AG10803 (cell line): ENCODE measurements around the gene NFATC2IP.
A peak's percentile ranks its signal among the peaks of the same experiment; 100 is the strongest.
"Not testable (repeated sequence)": the region's sequence is repeated elsewhere in the genome, so short reads cannot be mapped to it uniquely, and the experiment has no call there.

Experiments used
- DNase-seq: peaks from one replicate; pipeline ENCODE4 v3.0.0; 2010; ENCODE audit warnings: low read depth
- H3K4me3 ChIP-seq: 2 replicates; pipeline ENCODE4 v1.5.1; 2011; ENCODE audit warnings: mild to moderate bottlenecking, low read length, control low read depth
- TF ChIP-seq, protein P1 (sequence below): conservative IDR thresholded peaks from 2 replicates; pipeline ENCODE4 v1.5.1; 2011; ENCODE audit warnings: mild to moderate bottlenecking, low read length, control low read depth, inconsistent platforms

The NFATC2IP gene

DNA sequence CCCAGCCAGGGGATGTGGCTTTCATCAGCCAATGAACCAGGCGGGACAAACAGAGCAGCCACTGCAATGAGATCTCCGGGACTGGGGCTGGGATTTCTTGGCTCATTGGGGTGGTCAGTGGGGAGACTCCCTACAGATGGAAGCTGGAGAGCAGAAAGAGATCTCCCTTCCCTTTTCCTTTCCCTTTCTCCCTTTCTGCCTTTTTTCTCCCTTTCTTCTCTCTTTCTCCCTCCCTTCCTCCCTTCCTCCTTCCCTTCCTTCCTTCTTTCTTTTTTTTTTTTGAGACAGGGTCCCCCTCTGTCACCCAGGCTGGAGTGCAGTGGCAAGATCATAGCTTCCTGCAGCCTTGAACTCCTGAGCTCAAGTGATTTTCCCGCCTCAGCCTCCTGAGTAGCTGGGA, 48.1 kb downstream of the NFATC2IP start:
- no peak overlapping the region for H3K4me3 ChIP-seq
- TF ChIP-seq, protein P1, sequence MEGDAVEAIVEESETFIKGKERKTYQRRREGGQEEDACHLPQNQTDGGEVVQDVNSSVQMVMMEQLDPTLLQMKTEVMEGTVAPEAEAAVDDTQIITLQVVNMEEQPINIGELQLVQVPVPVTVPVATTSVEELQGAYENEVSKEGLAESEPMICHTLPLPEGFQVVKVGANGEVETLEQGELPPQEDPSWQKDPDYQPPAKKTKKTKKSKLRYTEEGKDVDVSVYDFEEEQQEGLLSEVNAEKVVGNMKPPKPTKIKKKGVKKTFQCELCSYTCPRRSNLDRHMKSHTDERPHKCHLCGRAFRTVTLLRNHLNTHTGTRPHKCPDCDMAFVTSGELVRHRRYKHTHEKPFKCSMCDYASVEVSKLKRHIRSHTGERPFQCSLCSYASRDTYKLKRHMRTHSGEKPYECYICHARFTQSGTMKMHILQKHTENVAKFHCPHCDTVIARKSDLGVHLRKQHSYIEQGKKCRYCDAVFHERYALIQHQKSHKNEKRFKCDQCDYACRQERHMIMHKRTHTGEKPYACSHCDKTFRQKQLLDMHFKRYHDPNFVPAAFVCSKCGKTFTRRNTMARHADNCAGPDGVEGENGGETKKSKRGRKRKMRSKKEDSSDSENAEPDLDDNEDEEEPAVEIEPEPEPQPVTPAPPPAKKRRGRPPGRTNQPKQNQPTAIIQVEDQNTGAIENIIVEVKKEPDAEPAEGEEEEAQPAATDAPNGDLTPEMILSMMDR, result no peak
- DNase-seq, result no peak

DNA sequence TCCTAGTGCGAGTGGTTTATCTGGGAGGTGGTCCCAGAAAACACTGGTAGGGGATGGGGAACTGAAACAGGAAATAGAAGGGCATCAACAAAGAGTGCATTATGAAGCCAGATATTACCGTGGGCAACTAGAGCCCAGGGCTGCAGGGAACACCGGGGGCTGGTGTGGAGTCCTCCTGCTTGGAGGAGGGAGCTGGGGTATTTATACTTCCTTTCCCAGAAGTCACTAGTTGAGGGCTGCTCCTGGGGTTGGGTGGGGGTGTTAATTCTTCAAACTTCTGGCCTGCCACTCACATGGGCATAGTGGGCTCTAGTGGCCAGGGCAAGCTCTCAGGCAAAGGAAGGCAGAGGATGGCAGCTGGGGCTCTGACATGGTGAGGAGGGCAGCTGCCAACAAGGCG, 48.8 kb downstream of the NFATC2IP start:
- no peak overlapping the region for H3K4me3 ChIP-seq
- no peak for DNase-seq
- TF ChIP-seq, protein P1, result no peak

DNA sequence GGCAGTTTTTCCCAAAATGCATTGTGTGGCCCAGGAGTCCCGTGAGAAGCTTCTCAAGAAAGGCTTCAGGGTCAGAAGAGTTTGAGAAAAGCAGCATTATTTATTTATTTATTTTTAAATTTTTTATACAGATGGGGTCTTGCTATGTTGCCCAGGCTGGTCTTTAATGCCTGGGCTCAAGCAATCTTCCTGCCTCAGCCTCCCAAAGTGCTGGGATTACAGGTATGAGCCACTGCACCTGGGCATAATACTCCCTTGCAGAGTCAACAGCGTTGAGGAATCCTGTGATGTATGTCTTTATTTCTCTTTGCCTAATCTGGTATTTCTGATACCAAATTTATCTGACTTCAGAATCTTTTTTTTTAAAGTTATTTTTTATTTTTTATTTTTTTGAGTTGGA, 49.3 kb downstream of the NFATC2IP start:
- DNase-seq, result no peak
- H3K4me3 ChIP-seq, result no peak overlapping the region
- TF ChIP-seq, protein P1, result no peak

DNA sequence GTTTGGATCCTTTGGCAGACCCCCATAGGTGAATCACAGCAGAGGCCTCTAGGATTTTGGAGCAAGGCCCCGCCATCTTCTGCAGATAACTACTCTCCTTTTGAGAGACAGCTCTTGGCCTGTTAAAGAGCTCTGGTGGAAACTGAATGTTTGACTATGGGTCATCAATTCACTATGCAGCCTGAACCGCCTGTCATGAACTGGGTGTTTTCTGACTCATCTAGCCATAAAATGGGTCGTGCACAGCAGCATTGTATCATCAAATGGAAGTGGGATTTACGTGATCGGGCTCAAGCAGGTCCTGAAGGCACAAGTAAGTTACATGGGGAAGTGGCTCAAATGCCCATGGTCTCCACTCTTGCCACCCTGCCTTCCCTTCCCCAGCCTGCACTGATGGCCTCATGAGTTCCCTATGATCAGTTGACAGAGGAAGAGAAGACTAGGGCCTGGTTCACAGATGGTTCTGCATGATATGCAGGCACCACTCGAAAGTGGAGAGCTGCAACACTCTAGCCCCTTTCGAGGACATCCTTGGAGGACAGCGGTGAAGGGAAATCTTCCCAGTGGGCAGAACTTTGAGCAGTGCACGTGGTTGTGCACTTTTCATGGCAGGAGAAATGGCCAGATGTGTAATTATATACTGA, 53.9 kb downstream of the NFATC2IP start:
- DNase-seq, result peak; percentile 25
- H3K4me3 ChIP-seq, result not testable (repeated sequence)

DNA sequence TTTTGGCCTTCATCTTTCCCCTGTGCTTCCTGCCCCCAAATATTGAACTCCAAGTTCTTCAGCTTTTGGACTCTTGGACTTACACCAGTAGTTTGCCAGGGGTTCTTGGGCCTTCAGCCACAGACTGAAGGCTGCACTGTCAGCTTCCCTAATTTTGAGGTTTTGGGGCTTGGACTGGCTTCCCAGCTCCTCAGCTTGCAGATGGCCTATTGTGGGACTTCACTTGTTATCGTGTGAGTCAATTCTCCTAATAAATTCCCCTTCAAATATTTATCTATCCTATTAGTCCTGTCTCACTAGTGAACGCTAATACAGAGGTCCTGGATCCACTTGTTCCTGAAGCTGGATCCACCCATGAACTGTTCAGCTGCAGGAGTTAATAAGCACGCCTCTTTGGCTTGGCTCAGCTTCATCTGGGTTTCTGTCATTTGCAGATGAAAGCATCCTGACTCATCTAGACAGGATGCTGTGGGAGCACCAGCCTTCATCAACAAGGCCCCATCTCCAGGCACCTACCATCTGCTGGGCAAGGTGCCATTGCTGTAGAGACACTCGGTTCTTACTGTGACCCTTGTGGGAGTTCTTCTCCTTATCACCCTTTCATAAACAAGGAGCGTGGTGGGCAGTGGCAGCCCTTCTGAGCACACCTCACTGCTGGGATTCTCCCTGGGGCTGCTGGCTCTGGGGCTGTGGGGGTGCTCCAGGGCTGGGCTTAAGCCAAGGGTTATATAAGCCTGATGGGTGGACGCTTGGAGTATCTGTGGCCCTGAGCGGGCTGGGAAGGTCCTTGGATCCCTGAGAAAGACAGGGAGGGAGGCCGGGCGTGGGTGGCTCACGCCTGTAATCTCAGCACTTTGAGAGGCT, 57.2 kb downstream of the NFATC2IP start:
- peak; percentile 80 for DNase-seq
- no peak overlapping the region for H3K4me3 ChIP-seq
- TF ChIP-seq, protein P1, result no peak

DNA sequence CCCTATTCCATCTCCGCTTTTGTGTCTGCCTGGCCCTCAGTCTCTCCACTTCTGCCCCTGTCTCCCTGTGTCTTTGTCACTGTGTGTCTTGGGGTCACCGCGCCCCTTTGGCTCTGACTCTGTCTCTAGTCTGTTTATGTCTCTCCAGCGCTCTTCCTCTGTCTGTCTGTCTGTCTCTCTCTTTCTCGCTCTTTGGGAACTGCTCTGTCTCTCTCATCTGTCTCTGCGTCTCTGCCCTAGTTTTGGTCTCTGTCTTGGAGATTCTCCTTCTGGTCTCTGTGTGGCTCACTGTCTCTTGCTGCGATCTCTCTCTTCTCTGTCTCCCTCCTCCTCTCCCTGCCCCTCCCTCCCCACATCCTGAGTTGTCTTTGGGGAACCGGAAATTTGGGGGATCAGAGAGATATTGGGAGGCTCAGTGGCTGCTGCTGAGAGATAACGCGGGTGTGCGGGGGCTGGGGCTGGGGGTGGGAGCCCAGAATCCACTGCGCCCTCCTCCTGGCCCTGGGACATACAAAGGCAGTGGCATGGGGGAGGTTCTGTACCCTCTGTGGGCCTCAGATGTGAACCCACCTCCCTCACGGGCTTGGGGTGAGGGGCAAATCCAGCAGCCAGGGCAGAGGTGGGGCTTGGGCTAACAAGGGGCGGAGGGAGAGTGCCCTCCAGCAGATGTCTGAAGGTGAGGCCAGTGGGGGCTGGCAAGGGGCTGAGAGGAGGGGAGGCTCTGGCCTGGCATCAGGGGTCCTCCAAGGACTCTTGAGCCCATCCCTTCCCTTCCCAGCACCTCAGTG, 58.5 kb downstream of the NFATC2IP start:
- TF ChIP-seq, protein P1, result no peak
- DNase-seq, result no peak
- no peak overlapping the region for H3K4me3 ChIP-seq

DNA sequence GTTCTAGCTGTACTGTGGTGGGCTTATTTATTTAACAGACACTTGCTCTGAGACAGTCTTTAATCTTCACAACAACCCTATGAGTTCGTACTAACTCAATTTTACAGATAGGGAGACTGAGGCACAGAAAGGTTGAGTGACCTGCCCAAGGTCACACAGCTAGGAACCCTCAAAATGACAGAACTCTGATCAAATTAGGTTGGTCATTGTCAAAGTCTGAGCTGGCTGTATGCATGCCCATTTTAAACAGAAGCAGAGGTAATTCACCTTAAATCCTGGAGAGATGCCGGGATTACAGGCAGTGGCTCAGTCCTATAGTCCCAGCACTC, 59.1 kb downstream of the NFATC2IP start:
- H3K4me3 ChIP-seq, result no peak overlapping the region
- DNase-seq, result no peak
- TF ChIP-seq, protein P1, result no peak
